HG03108 (cell line): ENCODE data around the gene LRRC74A.
"Not testable (repeated sequence)": the region's sequence is repeated elsewhere in the genome, so short reads cannot be mapped to it uniquely, and the experiment has no call there.

Experiments used
- ATAC-seq: cut with Tn5 transposase; IDR thresholded peaks from one replicate; pipeline ENCODE4 v1.9.1; 2021; ENCODE audit warnings: moderate library complexity; ENCODE audit not compliant: unreplicated experiment

Gene LRRC74A

DNA sequence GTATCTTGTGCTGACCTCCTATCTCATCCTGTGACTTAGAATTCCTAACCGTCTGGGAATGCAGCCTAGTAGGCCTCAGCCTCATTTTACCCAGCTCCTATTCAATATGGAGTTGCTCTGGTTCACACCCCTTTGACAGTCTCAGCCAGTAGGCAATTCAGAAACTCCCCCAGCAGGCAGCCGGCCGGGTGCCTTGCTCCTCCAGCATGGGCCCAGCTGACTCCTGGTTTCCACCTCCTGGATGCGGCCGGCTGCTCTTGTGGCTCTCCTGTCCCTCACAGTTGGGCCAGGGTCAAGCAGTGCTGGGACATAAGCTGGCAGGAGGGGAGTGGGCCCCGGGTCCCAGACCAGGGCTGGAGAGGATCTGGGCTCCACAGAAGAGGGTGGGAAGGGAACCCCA lies 58.2 kb downstream of the LRRC74A start:
- no peak for ATAC-seq

DNA sequence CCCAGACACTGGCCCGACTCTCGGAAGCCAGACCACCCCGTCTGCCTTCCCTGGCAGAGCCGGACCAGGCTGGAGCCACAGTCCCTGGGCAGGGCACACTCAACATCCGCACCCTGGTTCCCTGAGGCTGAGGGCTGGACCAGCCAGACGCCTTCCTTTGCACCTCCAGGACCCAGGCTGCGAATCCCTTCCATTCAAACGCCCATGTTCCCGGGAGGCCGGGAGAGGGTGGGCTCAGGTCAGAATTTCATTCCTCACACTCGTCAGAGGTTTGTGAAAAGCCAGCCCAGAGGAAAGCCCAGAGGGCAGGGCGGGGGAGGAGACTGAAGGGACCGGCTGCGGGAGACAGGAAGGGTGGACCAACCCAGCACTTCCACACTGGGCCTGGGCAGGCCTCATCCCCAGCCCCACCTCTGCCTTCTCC lies 58.7 kb downstream of the LRRC74A start:
- no peak for ATAC-seq

DNA sequence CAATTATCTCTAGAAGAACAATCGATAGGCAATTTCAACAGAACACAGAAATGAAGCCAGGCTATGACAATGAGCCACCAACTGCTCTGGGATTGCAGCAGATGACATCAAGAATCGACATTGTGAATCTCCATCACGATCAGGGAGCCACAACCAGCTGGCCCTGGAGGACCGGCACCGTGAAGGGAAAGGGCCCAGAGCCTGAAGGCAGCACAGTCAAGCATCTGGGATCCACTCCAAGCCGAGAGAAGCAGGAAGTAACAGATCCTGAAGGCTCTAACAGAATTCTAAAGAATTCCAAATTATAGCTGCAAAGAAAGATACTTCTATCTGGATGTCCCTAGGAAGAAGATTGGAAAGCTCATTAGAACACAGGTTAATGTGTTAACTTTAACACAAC lies 61.0 kb downstream of the LRRC74A start:
- ATAC-seq: no peak

DNA sequence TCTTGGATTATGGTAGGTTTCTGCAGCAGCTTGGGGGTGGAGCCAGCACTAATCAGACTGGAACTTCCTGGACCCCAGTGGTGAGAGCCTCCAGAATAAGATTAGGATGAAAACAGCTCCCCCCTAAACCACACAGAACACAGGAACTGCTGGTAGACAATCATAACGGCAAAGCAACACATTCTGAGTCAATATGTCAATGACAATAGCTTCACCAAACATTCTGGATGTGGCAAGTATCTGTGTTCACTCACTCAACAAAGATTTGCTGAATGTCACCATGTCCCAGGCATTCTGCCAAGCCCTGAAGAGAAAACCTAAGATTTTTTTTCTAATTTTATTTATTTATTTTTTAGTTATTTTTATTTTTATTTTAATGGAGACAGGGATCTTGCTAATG lies 65.2 kb downstream of the LRRC74A start:
- no peak for ATAC-seq

DNA sequence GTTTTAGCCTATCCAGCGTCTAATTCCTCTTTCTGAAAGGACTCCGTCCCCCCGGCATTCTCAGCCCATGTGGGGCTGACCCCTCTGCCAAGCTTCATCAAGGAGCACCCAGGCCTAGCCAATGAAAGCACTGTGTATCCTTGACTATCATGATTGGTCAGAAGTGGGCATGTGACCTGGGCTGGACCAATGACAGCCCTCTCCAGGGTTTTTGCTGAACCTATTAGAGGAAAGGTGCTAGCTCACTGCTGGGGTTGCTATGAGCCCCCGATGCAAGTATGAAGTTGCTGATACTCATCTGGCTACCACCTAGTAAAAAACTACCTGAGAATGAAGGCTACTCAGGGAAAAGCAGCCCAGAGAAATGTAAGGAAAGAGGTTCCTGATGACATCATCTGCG lies 68.1 kb downstream of the LRRC74A start:
- ATAC-seq: no peak

DNA sequence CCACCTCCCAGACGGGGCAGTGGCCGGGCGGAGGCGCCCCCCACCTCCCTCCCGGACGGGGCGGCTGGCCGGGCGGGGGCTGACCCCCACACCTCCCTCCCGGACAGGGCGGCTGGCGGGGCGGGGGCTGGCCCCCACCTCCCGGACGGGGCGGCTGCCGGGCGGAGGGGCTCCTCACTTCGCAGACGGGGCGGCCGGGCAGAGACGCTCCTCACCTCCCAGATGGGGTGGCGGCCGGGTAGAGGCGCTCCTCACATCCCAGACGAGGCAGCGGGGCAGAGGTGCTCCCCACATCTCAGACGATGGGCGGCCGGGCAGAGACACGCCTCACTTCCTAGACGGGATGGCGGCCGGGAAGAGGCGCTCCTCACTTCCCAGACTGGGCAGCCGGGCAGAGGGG lies 71.8 kb downstream of the LRRC74A start:
- not testable (repeated sequence) for ATAC-seq

DNA sequence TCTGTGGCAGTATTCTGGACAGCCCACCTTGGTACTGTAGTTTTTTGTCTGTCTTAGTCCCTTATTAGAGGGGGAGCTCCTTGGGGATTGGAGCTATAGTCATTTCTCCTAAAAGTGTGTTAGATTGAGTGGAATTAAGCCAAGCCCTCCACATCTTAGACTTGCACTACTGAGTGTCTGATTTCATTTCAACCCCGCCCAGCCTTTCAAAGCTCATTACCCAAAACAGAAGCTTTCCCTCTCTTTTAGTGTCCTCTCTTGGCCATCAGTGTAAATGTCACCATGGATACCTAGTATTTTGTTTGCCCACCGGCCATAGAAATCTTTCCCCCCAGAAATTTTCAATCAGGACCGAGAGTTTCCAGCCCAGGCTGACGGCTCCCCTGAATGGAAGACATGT lies 74.5 kb downstream of the LRRC74A start:
- ATAC-seq: no peak

DNA sequence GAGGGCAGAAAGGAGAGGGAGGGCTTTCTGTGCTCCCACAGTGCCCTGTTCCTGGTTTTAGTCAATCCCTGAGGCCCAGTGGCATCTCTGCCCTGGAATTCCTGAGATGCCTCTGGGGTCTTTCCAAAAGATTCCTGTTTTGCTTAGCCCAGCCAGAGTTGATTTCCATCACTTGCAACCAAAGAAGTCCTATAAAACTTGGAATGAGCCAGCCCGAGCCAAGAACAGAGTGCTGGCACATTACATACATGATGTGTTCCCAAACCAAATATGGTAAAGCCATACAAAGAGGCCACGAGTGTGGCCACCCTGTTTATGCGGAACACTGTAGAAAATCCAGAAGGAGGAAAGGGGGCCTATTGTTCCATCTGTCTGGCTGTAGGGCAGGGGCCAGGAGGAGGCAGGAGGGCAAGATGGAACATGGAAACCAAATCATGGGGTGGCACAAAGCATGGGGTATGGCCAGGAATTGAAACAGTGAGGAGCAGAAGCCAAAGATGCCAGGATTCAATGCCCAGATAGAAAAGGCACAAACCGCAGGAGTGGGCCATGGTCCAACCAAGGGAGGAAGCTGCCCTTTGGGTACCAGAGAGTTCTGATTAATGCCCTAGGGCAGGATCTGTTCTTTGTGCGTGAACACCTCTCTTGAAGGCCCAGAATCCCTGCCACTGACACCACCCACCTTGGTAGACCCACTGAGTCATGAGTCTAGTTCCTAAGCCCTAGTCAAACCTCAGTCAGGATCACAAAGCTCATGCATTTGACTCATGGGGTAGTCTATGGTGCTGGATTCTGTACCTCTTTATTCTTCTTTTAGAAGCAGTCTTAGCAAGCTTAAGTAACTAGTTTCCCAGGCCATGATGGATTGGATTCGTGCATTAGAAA lies 75.2 kb downstream of the LRRC74A start:
- ATAC-seq: no peak

DNA sequence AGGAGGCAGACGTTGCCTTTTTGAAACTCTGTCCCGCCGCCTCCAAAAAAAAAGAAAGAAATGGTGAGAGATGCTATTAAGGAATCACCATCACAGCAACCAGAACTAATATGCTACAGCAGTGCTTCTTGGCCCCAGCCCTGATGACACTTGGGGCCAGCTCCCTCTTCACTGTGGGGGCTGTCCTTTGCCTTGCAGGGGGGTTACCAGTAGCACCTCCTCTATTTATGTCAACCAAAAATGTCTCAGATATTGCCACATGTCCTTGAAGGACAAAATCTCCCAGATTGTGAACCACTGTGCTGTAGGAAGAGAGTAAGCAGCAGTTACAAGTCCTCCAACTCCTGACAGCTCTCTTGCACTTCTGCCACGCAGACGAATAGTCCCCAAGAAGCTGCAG lies 76.4 kb downstream of the LRRC74A start:
- no peak for ATAC-seq

DNA sequence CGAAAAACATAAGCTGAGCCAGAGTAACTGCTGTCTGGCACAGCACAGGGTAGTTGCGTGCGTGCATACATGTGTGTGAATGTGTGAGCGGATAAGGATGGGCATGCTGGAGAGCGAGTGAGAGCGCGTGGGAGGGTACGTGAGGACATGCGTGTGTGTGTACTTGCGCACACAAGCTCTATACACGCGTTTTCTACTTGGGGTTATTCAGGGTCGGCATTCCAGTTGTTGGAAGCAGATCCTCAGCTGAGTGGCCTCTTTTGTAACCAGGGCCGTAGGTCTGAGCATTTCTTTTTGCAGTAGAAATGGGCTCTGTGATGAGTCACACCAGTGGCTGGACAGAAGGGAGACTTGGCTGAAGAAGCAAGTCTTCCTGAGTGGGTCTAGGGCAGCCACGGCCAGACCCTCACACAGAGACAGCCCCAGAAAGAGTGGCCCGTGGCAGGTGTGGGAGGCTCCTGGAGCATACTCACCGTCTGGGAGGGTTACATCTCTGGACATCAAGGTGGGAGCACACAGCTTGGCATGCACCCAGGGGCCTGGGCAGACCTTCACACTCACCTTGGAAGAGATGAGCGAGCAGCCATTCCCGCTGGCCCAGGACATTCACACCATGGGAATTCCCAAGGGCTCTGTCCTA lies 78.0 kb downstream of the LRRC74A start:
- ATAC-seq: no peak

DNA sequence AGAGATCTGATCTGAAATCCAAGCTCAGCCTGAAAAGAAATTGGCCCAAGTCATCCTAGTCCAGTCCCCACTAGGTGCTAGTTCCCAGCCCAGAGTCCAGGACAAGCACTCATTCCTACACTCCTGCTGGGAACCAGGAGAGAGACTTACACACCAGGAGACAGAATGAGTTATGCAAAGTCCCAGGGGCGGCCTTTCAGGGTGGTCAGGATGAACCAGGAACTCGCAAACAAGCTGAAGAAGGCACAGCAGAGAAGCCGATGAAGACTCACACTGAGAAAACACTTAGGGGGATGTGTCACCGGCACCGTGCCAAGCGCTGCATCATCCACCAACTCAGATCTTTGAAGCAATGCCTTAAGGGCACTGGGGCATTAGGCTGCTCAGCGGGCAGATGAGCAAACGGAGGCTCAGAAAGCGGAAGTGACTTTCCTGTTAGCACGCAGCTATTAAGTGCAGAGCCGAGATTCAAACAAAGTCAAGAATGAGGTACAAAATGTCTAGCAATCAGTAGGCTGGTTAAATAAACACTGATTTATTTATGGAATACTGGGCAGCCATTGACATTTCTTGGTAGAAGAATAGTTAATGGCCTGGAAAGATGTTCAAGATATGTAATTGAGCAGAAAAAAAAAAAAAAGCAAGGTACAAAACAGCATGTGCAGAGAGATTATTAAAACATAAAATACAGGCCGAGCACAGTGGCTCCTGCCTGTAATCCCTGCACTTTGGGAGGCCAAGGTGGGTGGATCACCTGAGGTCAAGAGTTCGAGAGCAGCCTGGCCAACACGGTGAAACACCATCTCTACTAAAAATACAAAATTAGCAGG lies 78.7 kb downstream of the LRRC74A start:
- peak; percentile 84 for ATAC-seq

DNA sequence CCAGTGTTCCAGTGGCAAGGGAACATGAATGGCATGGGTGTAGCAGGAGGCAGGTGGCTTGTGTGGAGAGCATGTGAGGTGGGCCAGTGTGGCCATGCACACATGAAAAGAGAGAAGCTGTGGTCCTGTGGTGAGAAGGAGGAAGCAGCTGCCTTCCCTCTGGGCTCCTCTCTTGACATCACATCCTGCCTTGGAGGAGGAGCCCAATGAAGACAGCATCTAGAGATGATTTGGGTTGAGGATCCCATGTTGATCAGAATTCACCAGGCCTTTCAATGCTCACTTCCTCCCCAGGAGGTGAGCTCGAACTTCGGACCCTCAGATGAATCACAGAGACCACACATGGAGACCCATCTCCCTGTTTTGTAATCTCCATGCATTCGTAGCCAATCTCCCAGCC lies 82.6 kb downstream of the LRRC74A start:
- ATAC-seq: no peak

DNA sequence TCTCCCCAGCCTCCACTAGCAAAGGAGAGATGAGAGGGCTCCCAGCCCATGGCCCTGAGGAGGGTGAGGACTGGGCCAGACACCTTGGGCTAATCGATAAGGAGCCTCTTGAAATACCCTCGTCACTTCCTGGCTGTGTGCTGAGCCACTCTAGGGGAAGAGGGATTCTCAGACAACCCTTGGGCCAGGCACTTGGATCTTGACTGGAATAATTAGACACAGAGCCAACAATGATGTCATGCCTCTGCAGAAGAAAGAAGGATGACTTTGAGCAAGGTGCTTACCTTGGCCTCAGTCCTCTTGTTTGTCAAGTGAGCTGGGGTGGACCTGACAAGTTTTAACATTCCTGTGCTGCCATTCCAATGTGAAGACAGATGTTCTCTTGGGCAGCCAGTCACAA lies 83.1 kb downstream of the LRRC74A start:
- no peak for ATAC-seq

DNA sequence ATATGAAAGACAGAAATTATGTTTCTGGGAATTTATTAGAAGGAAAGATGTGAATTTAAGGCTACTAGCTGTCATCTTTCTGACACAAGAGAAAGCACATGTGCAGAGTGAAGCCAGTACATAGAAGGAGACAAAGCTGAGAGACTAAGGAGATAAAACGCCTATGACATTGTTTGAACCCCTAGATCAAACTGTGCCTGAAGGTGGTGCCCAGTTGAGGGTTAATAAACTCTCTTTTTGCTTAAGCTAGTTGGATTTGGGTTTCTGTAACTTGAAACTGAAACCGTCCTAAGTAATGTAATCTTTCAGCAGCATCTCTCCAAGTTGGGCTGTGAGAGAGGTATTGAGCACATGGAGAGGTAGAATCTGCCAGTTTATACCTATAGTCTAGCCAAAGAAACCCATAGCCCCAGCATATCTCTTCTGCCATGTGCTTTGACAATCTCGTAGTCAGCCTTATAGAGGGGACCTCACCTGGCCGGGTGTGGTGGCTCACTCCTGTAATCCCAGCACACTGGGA lies 84.2 kb downstream of the LRRC74A start:
- no peak for ATAC-seq

DNA sequence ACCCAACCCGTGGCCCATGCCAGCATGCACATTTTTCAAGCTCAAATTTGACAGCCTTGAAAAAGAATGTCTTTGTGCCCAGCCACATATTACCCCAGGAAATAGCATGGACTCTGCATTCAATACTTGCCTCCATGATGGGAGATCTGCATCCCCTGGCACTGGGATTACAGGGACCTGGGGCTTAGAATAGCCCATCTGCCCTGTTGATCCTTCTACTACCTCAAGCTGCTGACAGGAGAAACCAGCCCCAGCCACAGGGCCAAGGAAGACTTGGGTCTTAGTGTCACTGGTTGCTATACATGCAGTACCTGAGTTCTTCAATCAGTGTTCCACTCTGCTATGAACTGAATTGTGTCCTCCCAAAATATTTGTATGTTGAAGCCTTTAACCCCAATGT lies 85.3 kb downstream of the LRRC74A start:
- no peak for ATAC-seq

DNA sequence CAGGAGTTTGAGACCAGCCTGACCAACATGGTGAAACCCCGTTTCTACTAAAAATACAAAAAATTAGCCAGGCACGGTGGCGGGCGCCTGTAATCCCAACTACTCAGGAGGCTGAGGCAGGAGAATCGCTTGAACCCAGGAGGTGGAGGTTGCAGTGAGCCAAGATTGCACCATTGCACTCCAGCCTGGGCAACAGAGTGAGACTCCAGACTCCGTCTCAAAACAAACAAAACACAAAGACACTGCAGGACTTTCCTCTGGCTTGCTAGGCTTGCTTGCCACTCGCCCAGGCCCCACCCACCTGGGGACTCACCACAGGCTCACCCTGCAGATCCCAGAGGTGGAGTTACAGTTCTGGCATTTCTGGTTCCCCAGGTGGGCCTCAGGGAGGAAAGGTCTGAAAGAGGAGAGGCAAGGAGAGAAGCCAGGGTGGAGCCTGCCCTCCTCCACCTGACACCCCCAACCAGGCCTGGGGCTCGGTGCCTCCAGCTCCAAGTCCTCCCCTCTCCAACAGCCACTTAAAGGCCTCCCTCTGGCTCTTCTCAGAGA lies 88.4 kb downstream of the LRRC74A start:
- ATAC-seq: not testable (repeated sequence)

DNA sequence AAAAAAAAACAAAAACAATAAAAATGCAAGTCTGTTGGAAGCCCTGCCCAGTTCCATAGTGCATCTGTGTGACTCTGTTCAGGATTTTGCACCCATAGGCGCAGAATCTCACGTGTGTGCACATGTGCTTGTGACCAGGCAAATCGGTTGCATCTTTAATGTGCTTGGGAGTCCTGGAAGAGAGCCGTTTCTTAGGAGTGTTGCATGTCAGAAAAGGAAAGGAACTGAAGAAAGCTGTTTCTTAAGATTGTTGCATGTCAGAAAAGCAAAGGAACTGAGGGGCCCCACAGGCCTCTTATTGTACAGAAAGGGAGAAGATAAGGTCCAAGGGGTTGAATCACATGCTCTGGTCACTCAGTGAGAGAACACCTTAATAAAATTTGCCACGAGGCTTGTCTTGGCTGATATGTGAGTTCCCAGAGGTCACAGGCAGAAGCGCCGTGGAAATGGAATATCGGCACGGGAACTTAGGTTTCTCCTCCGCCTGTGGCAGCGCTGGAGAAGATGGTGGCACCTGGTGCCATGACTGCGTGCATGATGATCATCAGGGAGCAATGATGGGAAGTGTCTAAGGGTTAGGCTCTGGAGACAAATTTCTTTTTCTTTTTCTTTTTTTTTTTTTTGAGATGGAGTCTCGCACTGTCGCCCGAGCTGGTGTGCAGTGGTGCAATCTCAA lies 90.0 kb downstream of the LRRC74A start:
- ATAC-seq: no peak

DNA sequence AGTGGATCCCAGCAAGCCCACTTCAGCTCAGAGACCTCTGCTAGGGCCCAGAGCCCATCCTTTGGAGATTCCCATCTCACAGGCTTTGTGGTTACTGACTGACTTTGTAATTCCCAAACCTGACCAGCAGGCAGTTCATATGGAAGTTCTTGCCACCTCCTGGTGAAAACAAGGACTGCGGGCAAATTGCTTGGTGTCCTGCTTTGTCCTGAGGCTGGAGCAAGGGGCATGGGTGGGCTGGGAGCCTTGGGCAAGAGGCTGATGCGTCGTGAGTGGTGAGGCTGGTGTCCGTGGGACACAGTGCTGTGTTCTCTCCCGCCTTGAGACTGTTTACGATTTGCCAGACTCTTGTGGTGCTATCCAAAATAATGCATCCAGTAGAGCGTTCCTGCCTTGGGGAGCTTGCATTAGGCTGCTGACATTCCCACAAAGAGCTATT lies 91.0 kb downstream of the LRRC74A start:
- no peak for ATAC-seq

DNA sequence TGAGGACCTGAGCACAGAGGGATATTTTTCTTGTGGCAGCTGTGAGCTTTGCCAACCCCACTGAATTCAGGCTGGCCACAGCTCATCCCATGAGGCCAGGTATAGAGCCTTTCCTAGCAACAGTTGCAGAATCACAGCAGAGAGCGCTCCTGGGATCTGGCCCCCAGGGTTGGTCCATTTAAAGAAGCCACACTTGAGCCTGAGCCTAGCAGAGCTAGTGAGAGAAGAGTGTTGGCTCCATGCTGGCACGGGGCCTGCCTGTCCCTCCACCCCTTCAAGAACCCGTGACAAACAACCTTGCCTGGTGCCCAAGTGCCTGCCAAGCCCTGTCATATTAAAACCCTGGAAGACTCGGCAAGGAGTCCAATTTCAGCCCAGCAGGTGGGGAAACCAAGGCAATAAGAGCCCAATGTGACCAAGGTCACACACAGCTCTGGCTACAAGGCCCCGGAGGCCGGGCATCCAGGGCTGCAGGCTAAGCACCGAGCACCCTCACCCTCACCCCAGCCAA lies 91.6 kb downstream of the LRRC74A start:
- no peak for ATAC-seq

DNA sequence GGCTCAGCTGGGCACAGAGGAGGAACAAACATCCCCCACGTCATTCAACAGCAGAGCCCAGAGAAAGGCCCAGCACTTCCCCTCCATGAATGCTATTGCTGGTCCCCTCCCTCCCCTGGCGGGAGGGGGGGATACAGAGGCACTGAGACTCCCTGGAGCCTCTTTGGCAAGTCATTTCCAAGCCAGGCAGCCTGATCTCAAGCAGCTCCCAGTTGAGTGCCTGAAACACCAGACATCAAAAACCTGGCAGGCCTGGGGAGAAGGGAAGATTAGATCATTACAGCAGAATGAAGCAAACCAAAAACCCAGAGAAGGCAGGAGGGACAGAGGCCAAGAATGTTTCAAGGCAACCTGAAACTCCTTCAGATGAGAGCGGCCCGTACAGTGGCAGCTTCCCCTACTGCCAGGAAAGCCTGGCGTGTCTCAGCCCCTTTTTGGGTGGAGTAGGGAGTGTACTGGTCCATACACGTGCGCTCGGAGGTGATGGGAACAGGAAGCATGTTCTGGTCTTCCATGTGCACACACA lies 92.1 kb downstream of the LRRC74A start:
- no peak for ATAC-seq
